ENCODE results near the gene ARHGAP36.

ARHGAP36 gene

GRCh38 chrX:131053076-131053475 is 5.1 kb upstream of the ARHGAP36 start:
- no peak for DNase-seq (ENCODE audit: low read depth)
- no peak overlapping the region for H3K4me3 ChIP-seq (ENCODE audit: low read depth, low read length)
- TF ChIP-seq MYC (IDR thresholded peaks at IDR 0.05; ENCODE audit: low read depth, low read length) (no peak), POLR2A (IDR thresholded peaks at IDR 0.05; ENCODE audit: extremely low read depth, insufficient read length) (no peak), CTCF (IDR thresholded peaks at IDR 0.05; ENCODE audit: low read depth, low read length) (no peak), MAX (IDR thresholded peaks at IDR 0.05; ENCODE audit: low read depth, low read length) (no peak)

- no peak for DNase-seq (ENCODE audit: low read depth)
- no peak overlapping the region for H3K4me3 ChIP-seq (ENCODE audit: low read depth, low read length)
- TF ChIP-seq MAX (IDR thresholded peaks at IDR 0.05; ENCODE audit: low read depth, low read length) (no peak), POLR2A (IDR thresholded peaks at IDR 0.05; ENCODE audit: extremely low read depth, insufficient read length) (no peak), CTCF (IDR thresholded peaks at IDR 0.05; ENCODE audit: low read depth, low read length) (no peak), MYC (IDR thresholded peaks at IDR 0.05; ENCODE audit: low read depth, low read length) (no peak)
Observed at GRCh38 chrX:131054906-131055305, 3.2 kb upstream of the ARHGAP36 start.

- TF ChIP-seq MAX (IDR thresholded peaks at IDR 0.05; ENCODE audit: low read depth, low read length): no peak
- TF ChIP-seq MYC (IDR thresholded peaks at IDR 0.05; ENCODE audit: low read depth, low read length): no peak
- TF ChIP-seq POLR2A (IDR thresholded peaks at IDR 0.05; ENCODE audit: extremely low read depth, insufficient read length): no peak
- TF ChIP-seq CTCF (IDR thresholded peaks at IDR 0.05; ENCODE audit: low read depth, low read length): no peak
- no peak overlapping the region for H3K4me3 ChIP-seq (ENCODE audit: low read depth, low read length)
- DNase-seq (ENCODE audit: low read depth): no peak
Observed at GRCh38 chrX:131057706-131058105, 440 bp upstream of the ARHGAP36 start.

GRCh38 chrX:131059246-131059645 is 1.1 kb downstream of the ARHGAP36 start:
- no peak overlapping the region for H3K4me3 ChIP-seq (ENCODE audit: low read depth, low read length)
- TF ChIP-seq MAX (IDR thresholded peaks at IDR 0.05; ENCODE audit: low read depth, low read length): no peak
- TF ChIP-seq POLR2A (IDR thresholded peaks at IDR 0.05; ENCODE audit: extremely low read depth, insufficient read length): no peak
- no peak for TF ChIP-seq CTCF (IDR thresholded peaks at IDR 0.05; ENCODE audit: low read depth, low read length)
- TF ChIP-seq MYC (IDR thresholded peaks at IDR 0.05; ENCODE audit: low read depth, low read length): no peak
- no peak for DNase-seq (ENCODE audit: low read depth)

GRCh38 chrX:131060147-131060546 is 2.0 kb downstream of the ARHGAP36 start:
- no peak overlapping the region for H3K4me3 ChIP-seq (ENCODE audit: low read depth, low read length)
- TF ChIP-seq MYC (IDR thresholded peaks at IDR 0.05; ENCODE audit: low read depth, low read length): no peak
- no peak for TF ChIP-seq MAX (IDR thresholded peaks at IDR 0.05; ENCODE audit: low read depth, low read length)
- TF ChIP-seq POLR2A (IDR thresholded peaks at IDR 0.05; ENCODE audit: extremely low read depth, insufficient read length): no peak
- no peak for TF ChIP-seq CTCF (IDR thresholded peaks at IDR 0.05; ENCODE audit: low read depth, low read length)
- no peak for DNase-seq (ENCODE audit: low read depth)

GRCh38 chrX:131061306-131061705 is 3.2 kb downstream of the ARHGAP36 start:
- no peak overlapping the region for H3K4me3 ChIP-seq (ENCODE audit: low read depth, low read length)
- TF ChIP-seq POLR2A (IDR thresholded peaks at IDR 0.05; ENCODE audit: extremely low read depth, insufficient read length) (no peak), MAX (IDR thresholded peaks at IDR 0.05; ENCODE audit: low read depth, low read length) (no peak)
- no peak for DNase-seq (ENCODE audit: low read depth)

All from NB4 (cell line).